CD4-positive, alpha-beta T cell (primary cell): ENCODE data around the gene LAMTOR1. TPM values are rescaled to one million over a fixed set of nuclear protein-coding genes. Genes with fewer than 3 reads are reported as not detected.

Experiments used
- ATAC-seq: fragments of 200-7000 bp; cut with Tn5 transposase; one replicate; pipeline ENCODE4 v1.10.0; 2022; ENCODE audit warnings: mild to moderate bottlenecking; ENCODE audit not compliant: poor library complexity
- CTCF ChIA-PET: fragments of 350-600 bp; sonication (Branson Sonifier 250); formaldehyde crosslinking; loops from one replicate; lab custom pipeline; 2021; ENCODE audit warnings: antibody characterized with exemption, inconsistent platforms; lab: Charles Lee
- POLR2A ChIA-PET: fragments of 350-600 bp; sonication (Branson Sonifier 250); formaldehyde crosslinking; loops from one replicate; lab custom pipeline; 2021; ENCODE audit warnings: antibody characterized with exemption, inconsistent platforms; lab: Charles Lee
- DNase-seq, 14 experiments: peaks; one replicate each; pipeline ENCODE4 v3.0.0-alpha.2; 2013 to 2020; ENCODE audit warnings: mixed read lengths in 2 of 14
- H3K27ac ChIP-seq, 2 donors: one replicate each; pipeline versions ENCODE4 v1.5.1 to v1.7.0; 2013; ENCODE audit warnings: low read length in 2 of 2, low read depth in 1 of 2, mild to moderate bottlenecking in 1 of 2
- H3K27me3 ChIP-seq, 2 experiments: 1 replicate in 1 of 2; 2 replicates in 1 of 2; pipeline versions ENCODE4 v1.6.1 to v1.7.0; 2013; ENCODE audit warnings: low read length in 2 of 2, control low read depth in 1 of 2, mild to moderate bottlenecking in 1 of 2, moderate library complexity in 1 of 2; ENCODE audit not compliant: insufficient read depth in 2 of 2, control insufficient read depth in 1 of 2
- H3K36me3 ChIP-seq: one replicate; pipeline ENCODE4 v1.6.1; 2013; ENCODE audit warnings: low read length, control low read depth; ENCODE audit not compliant: insufficient read depth
- H3K4me1 ChIP-seq: one replicate; pipeline ENCODE4 v1.6.1; 2013; ENCODE audit warnings: low read length, control low read depth; ENCODE audit not compliant: insufficient read depth
- H3K4me3 ChIP-seq: one replicate; pipeline ENCODE4 v1.5.1; 2013; ENCODE audit warnings: mild to moderate bottlenecking, low read length, moderate library complexity
- H3K9me3 ChIP-seq, 2 experiments: 1 replicate in 1 of 2; 2 replicates in 1 of 2; pipeline versions ENCODE4 v1.6.1 to v1.7.0; 2013; ENCODE audit warnings: low read length in 2 of 2, mild to moderate bottlenecking in 2 of 2, control low read depth in 1 of 2, moderate library complexity in 1 of 2; ENCODE audit not compliant: control insufficient read depth in 1 of 2, insufficient read depth in 1 of 2
- H3K27ac Mint-ChIP-seq: one replicate; pipeline ENCODE4 v1.8.0; 2020; ENCODE audit warnings: mixed read lengths
- H3K27me3 Mint-ChIP-seq: one replicate; pipeline ENCODE4 v1.8.0; 2021; ENCODE audit warnings: mixed read lengths
- H3K36me3 Mint-ChIP-seq: one replicate; pipeline ENCODE4 v1.8.0; 2021; ENCODE audit warnings: low read depth, mixed read lengths
- H3K4me1 Mint-ChIP-seq: one replicate; pipeline ENCODE4 v1.8.0; 2021; ENCODE audit warnings: low read depth, mixed read lengths
- H3K4me3 Mint-ChIP-seq: one replicate; pipeline ENCODE4 v1.8.0; 2020; ENCODE audit warnings: mild to moderate bottlenecking, mixed read lengths
- H3K9me3 Mint-ChIP-seq: one replicate; pipeline ENCODE4 v1.8.0; 2020; ENCODE audit warnings: mixed read lengths
- intact Hi-C, 2 experiments: fragments of 100-400 bp; cut with DNase I in 1 of 2; cut with micrococcal nuclease in 1 of 2; formaldehyde crosslinking; loops; one replicate each; pipeline versions ENCODE4 v1.15.1 to v1.9.0; 2023 to 2025; cut with DNase I, micrococcal nuclease
- total RNA-seq, 174 experiments: library from RNA in 2 of 174; stranded (reverse) in 2 of 174; gene quantifications; one replicate each; pipeline ENCODE4 v1.2.3 and lab custom pipeline; 2021 to 2026
- TF ChIP-seq, protein P1 (sequence below): fragments of 200-600 bp; IDR thresholded peaks from one replicate; pipeline ENCODE4 v1.8.0; 2022; ENCODE audit warnings: antibody characterized with exemption, mild to moderate bottlenecking

Gene LAMTOR1
- total RNA-seq, 2 experiments from 2014 or later: 29.5 to 30.4 TPM

DNA sequence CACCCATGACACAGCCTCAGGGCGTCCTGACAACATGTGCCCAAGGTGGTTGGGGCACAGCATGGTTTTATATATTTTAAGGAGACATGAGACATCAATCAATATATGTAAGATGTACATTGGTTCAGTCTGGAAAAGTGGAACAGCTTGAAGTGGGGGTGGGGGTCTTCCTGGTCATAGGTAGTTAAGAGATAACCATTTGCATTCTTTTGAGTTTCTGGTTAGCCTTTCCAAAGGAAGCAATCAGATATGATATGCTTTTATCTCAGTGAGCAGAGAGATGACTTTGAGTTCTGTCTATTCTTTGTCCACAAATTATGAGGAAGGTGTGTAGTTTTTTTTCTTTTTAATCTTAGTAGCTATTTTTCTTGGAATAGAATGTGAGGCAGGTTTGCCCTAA lies 19.5 kb upstream of the LAMTOR1 start:
- Mint-ChIP-seq H3K4me3 (no peak overlapping the region), H3K9me3 (no peaks in the 10 kb centered on the region), H3K36me3 (no peaks in the 10 kb centered on the region), H3K27ac (no peak overlapping the region), H3K27me3 (peaks cover 25% of the 10 kb centered on the region), H3K4me1 (no peaks in the 10 kb centered on the region)
- Histone ChIP-seq H3K4me1 (no peaks in the 10 kb centered on the region), H3K27me3 (no peaks in the 10 kb centered on the region), H3K9me3 (no peaks in the 10 kb centered on the region), H3K4me3 (no peak overlapping the region), H3K36me3 (no peaks in the 10 kb centered on the region), H3K27ac (no peak overlapping the region)
- ChIA-PET POLR2A (no interaction called here), CTCF (no interaction called here)
- ATAC-seq (no peak), DNase-seq (no peak)
- TF ChIP-seq, protein P1, sequence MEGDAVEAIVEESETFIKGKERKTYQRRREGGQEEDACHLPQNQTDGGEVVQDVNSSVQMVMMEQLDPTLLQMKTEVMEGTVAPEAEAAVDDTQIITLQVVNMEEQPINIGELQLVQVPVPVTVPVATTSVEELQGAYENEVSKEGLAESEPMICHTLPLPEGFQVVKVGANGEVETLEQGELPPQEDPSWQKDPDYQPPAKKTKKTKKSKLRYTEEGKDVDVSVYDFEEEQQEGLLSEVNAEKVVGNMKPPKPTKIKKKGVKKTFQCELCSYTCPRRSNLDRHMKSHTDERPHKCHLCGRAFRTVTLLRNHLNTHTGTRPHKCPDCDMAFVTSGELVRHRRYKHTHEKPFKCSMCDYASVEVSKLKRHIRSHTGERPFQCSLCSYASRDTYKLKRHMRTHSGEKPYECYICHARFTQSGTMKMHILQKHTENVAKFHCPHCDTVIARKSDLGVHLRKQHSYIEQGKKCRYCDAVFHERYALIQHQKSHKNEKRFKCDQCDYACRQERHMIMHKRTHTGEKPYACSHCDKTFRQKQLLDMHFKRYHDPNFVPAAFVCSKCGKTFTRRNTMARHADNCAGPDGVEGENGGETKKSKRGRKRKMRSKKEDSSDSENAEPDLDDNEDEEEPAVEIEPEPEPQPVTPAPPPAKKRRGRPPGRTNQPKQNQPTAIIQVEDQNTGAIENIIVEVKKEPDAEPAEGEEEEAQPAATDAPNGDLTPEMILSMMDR: no peak
- intact Hi-C loops: no loop called here

DNA sequence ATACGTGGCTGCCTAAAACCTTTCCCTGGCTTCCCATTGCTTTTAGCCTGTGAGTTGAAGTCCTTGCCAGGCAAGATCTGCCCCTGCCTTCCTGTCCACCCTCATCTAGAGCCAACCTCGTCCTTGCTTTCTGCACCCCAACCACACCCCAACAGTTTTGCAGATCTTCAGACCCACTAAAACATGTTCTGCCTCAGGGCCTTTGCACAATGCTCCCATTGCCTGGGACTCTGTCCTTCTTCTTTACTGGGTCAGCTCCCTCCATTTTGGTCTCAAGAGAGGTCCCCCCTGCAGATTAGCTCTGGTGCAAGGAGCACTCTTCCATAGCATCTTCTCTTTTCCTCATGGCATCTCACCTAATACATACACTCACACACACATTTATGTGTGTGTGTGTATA lies 17.8 kb upstream of the LAMTOR1 start:
- Histone ChIP-seq H3K27ac (no peak overlapping the region), H3K9me3 (no peaks in the 10 kb centered on the region), H3K27me3 (no peaks in the 10 kb centered on the region), H3K36me3 (no peaks in the 10 kb centered on the region), H3K4me1 (no peaks in the 10 kb centered on the region), H3K4me3 (no peak overlapping the region)
- Mint-ChIP-seq H3K36me3 (no peaks in the 10 kb centered on the region), H3K4me3 (no peak overlapping the region), H3K27ac (no peak overlapping the region), H3K4me1 (no peaks in the 10 kb centered on the region), H3K9me3 (no peaks in the 10 kb centered on the region), H3K27me3 (peaks cover 25% of the 10 kb centered on the region)
- ChIA-PET POLR2A (no interaction called here), CTCF (no interaction called here)
- TF ChIP-seq, protein P1: no peak
- DNase-seq (no peak), ATAC-seq (no peak)
- intact Hi-C loops: no loop called here

DNA sequence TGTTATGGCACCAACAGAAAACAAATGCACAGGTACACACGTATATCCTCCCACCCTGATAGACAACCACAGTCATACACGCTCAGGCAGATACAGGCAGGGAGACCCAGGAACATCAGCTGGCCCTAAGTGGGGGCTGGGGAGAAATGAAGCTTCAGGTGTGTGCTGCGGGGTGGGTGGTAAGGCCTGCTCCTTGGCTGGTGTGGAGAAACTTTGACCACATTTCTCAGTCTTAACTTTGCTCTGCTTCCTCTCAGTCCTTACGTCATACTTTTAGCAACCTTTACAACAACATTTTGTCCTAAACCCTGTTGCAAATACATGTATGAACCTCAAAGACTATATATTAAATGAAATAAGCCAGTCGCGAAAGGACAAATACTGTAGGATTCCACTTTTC lies 16.1 kb upstream of the LAMTOR1 start:
- H3K4me3 Mint-ChIP-seq: no peak overlapping the region
- Histone ChIP-seq H3K27me3 (no peaks in the 10 kb centered on the region), H3K27ac (no peak overlapping the region), H3K9me3 (no peaks in the 10 kb centered on the region), H3K4me1 (no peaks in the 10 kb centered on the region), H3K36me3 (no peaks in the 10 kb centered on the region), H3K4me3 (no peak overlapping the region)
- POLR2A ChIA-PET: no interaction called here
- intact Hi-C loops: loop anchor here (10.0 kb wide), 2 partner anchors 106 to 676 kb away; partner anchors contain the start of genes INPPL1 (in 1 of the 2) and STARD10 (in 1 of the 2)
- no peaks in the 10 kb centered on the region for H3K9me3 Mint-ChIP-seq
- TF ChIP-seq, protein P1: no peak
- H3K4me1 Mint-ChIP-seq: no peaks in the 10 kb centered on the region
- CTCF ChIA-PET: interaction anchor here (0.6 kb wide), 1 partner anchor 137 kb away, joined by 3 read pairs; no protein-coding TSS in a partner anchor
- peaks cover 25% of the 10 kb centered on the region for H3K27me3 Mint-ChIP-seq
- H3K36me3 Mint-ChIP-seq: no peaks in the 10 kb centered on the region
- DNase-seq: no peak
- no peak overlapping the region for H3K27ac Mint-ChIP-seq
- ATAC-seq: no peak
